ENCODE results near the gene IL27RA. TPM values are rescaled to one million over a fixed set of nuclear protein-coding genes. Genes with fewer than 3 reads are reported as not detected.

The IL27RA gene
- total and polyA plus RNA-seq, 8 donors, result 0.88 to 8.2 (median 1.9) TPM

DNA sequence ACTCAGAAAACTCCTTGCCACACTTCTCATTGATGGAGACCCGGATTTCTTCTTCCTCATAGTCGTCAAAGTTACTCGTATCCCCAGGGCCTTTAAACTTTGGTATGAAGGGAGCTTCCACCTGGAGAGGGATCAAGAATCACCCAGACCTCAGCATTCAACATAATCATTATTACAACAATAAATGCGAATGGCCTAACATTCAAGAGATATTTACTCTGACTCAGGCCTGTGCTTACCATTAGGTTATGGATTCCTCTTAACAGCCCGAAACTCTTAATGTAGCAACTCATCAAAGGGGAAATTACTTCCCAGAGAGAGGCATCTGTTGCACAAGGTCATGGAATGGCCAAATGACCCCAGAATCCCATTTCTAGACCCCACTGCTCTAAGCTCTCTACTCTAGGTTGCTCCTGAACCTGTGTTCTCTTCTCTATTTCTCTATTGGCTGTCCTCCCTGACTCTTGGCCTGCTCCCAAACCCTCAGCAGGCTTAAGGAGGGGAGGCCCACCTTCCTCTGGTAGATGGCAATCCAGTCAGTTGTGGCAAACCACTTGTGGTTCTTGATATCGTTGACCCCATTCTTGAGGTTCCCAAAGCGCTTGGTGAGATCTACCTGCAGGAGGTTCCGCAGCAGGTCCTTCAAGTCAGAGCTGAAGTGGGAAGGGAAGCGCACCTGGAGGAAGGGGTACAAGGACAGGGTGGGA lies 61.7 kb downstream of the IL27RA start:
- FAIRE-seq (no peak), ATAC-seq (no peak), DNase-seq (no peak)
- no peaks in the 10 kb centered on the region for H3K27me3 ChIP-seq
- intact Hi-C loops (cut with DNase I), result no loop called here
- 96 to 97% methylated on average over 9 of the region's 9 CpGs for WGBS, 2 donors
- H3K4me3 ChIP-seq, result no peak overlapping the region
- no peak overlapping the region for H3K27ac ChIP-seq
- H3K4me1 ChIP-seq, result peaks cover 0 to 3% (median 0%) of the 10 kb centered on the region in 3 donors
- no peaks in the 10 kb centered on the region for H3K9me3 ChIP-seq
- TF ChIP-seq CTCF (IDR thresholded peaks at IDR 0.05), result no peak
- no peaks in the 10 kb centered on the region for H3K36me3 ChIP-seq

DNA sequence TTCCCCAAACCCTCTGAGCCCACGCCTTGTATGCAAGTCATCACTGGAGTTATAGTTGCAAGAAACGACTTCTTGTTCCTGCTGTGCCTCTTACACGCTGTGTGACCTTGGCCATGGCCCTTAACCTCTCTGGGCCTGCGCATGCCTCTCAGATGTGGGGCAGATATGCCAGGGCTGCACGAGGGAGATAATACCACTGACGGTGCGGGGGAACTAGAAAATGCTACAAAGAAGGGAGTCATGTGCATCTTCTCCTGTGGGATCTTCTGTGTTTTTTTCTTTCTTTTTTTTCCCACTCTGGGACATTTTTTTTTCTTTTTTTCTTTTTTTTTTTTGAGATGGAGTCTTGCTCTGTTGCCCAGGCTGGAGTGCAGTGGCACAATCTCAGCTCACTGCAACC lies 63.3 kb downstream of the IL27RA start:
- no peak for FAIRE-seq
- H3K27ac ChIP-seq, result no peak overlapping the region
- no peaks in the 10 kb centered on the region for H3K27me3 ChIP-seq
- no peak for DNase-seq
- no peaks in the 10 kb centered on the region for H3K4me1 ChIP-seq
- H3K9me3 ChIP-seq, result no peaks in the 10 kb centered on the region
- no peak overlapping the region for H3K4me3 ChIP-seq
- intact Hi-C loops (cut with DNase I), result no loop called here
- no peak for ATAC-seq
- no peaks in the 10 kb centered on the region for H3K36me3 ChIP-seq
- 52 to 56% methylated on average over 7 of the region's 7 CpGs for WGBS, 2 donors
- TF ChIP-seq CTCF (IDR thresholded peaks at IDR 0.05), result no peak

DNA sequence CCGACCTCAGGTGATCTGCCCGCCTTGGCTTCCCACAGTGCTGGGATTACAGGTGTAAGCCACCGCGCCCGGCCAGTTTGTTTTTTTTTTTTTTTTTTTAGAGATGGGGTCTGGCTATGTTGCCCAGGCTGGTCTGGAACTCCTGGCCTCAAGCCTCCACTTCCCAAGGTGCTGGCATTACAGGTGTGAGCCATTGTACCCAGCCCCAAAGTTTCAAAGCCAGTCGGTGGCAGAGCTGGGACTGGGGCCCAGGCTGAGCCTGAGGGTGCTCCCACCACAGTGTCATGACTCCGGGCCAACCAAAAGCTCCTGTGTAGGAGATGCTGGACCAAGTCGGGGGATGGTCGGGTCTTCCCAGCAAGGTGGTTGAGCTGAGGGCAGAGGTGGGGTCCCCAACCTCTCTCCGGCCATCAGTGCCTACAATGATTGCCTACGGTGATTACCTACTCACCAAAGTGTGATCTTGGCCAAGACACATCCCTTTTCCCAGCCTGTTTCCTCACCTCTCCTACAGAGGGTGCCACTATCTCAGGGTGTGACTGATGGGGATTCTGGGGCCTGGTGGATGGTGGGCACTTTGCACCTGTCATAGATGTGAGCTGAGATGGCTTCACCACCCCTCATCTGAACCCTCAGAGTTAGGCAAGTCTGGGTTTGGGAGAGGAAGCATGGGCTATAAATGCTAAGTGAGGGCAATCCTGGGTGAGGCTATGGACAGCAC lies 64.9 kb downstream of the IL27RA start:
- no peak for ATAC-seq

GRCh38 chr19:14097532-14098151 lies 66.1 kb downstream of the IL27RA start:
- no peak for ATAC-seq
- Histone ChIP-seq H3K9me3 (no peaks in the 10 kb centered on the region), H3K4me3 (no peak overlapping the region), H3K36me3 (peaks cover 0 to 7% (median 4%) of the 10 kb centered on the region in 3 donors), H3K4me1 (no peaks in the 10 kb centered on the region), H3K27me3 (no peaks in the 10 kb centered on the region), H3K27ac (no peak overlapping the region)
- WGBS, 2 donors, result 77 to 82% methylated on average over 16 to 21 of the region's 21 CpGs
- no peak for FAIRE-seq
- intact Hi-C loops (cut with DNase I), result no loop called here
- DNase-seq, result no peak
- TF ChIP-seq CTCF (IDR thresholded peaks at IDR 0.05), result no peak

More for the DNA sequence above, 64.9 kb downstream of the IL27RA start:
- H3K27me3 ChIP-seq, result no peaks in the 10 kb centered on the region
- FAIRE-seq, result no peak
- TF ChIP-seq CTCF (IDR thresholded peaks at IDR 0.05), result no peak
- H3K36me3 ChIP-seq, result peaks cover 0 to 7% (median 4%) of the 10 kb centered on the region in 3 donors
- DNase-seq, result no peak
- 94 to 97% methylated on average over 8 to 11 of the region's 11 CpGs for WGBS, 2 donors
- no peak overlapping the region for H3K4me3 ChIP-seq
- H3K4me1 ChIP-seq, result no peaks in the 10 kb centered on the region
- H3K9me3 ChIP-seq, result no peaks in the 10 kb centered on the region
- no peak overlapping the region for H3K27ac ChIP-seq
- intact Hi-C loops (cut with DNase I), result no loop called here

Measured in pancreas (tissue), 10 donors.